Mesendoderm (in vitro differentiated cells): Measurements from ENCODE around the gene ACER2.

Experiments
- DNase-seq: peaks from one replicate; pipeline ENCODE4 v3.0.0; 2013
- H2AK5ac ChIP-seq: 2 replicates; pipeline ENCODE4 v1.6.1; 2013; ENCODE audit warnings: low read length, inconsistent platforms
- H2BK120ac ChIP-seq: 2 replicates; pipeline ENCODE4 v1.6.1; 2013; ENCODE audit warnings: low read depth, mild to moderate bottlenecking, low read length, moderate library complexity, mixed read lengths
- H2BK15ac ChIP-seq: replicated peaks from 2 replicates; pipeline ENCODE4 v1.6.1; 2013; ENCODE audit warnings: low read depth, mild to moderate bottlenecking, moderate library complexity
- H2BK5ac ChIP-seq: 2 replicates; pipeline ENCODE4 v1.6.1; 2013; ENCODE audit warnings: low read length, inconsistent platforms
- H3K18ac ChIP-seq: 2 replicates; pipeline ENCODE4 v1.6.1; 2013; ENCODE audit warnings: mild to moderate bottlenecking, low read length, mixed read lengths
- H3K23ac ChIP-seq: one replicate; pipeline ENCODE4 v1.6.1; 2013; ENCODE audit warnings: low read length
- H3K27ac ChIP-seq: 2 replicates; pipeline ENCODE4 v1.5.1; 2013; ENCODE audit warnings: low read depth, mild to moderate bottlenecking, inconsistent platforms, low read length, moderate library complexity
- H3K27me3 ChIP-seq: 2 replicates; pipeline ENCODE4 v1.6.1; 2013; ENCODE audit warnings: low read length, control low read depth, mild to moderate bottlenecking, inconsistent platforms; ENCODE audit not compliant: insufficient read depth, poor library complexity
- H3K36me3 ChIP-seq: 2 replicates; pipeline ENCODE4 v1.6.1; 2013; ENCODE audit warnings: low read length, inconsistent platforms; ENCODE audit not compliant: control insufficient read depth, insufficient read depth
- H3K4ac ChIP-seq: one replicate; pipeline ENCODE4 v1.6.1; 2013; ENCODE audit warnings: low read depth, mild to moderate bottlenecking, low read length, moderate library complexity
- H3K4me1 ChIP-seq: 2 replicates; pipeline ENCODE4 v1.6.1; 2013; ENCODE audit warnings: low read depth, low read length, inconsistent platforms; ENCODE audit not compliant: control insufficient read depth
- H3K4me2 ChIP-seq: 2 replicates; pipeline ENCODE4 v1.6.1; 2013; ENCODE audit warnings: low read length
- H3K4me3 ChIP-seq: 2 replicates; pipeline ENCODE4 v1.5.1; 2013; ENCODE audit warnings: mild to moderate bottlenecking, low read length
- H3K56ac ChIP-seq: one replicate; pipeline ENCODE4 v1.6.1; 2013; ENCODE audit warnings: low read length
- H3K79me1 ChIP-seq: 2 replicates; pipeline ENCODE4 v1.6.1; 2013; ENCODE audit warnings: low read length, inconsistent platforms
- H3K79me2 ChIP-seq: 2 replicates; pipeline ENCODE4 v1.6.1; 2013; ENCODE audit warnings: mild to moderate bottlenecking, low read length; ENCODE audit not compliant: control insufficient read depth, insufficient read depth
- H3K9ac ChIP-seq: 2 replicates; pipeline ENCODE4 v1.6.1; 2013; ENCODE audit warnings: low read length, inconsistent platforms
- H4K5ac ChIP-seq: one replicate; pipeline ENCODE4 v1.6.1; 2013; ENCODE audit warnings: low read length
- H4K8ac ChIP-seq: one replicate; pipeline ENCODE4 v1.6.1; 2013; ENCODE audit warnings: low read depth, mild to moderate bottlenecking, control low read depth, low read length, moderate library complexity
- WGBS: extraction: QIAGEN DNeasy Blood & Tissue Kit; methylation state at CpG from one replicate; pipeline ENCODE4 v1.1.7; 2013; ENCODE audit warnings: low lambda C conversion rate, missing lambda C conversion rate; ENCODE audit not compliant: insufficient coverage; ENCODE audit errors: extremely low coverage; 5-methylcytosine and 5-hydroxymethylcytosine counted together

The ACER2 gene

DNA sequence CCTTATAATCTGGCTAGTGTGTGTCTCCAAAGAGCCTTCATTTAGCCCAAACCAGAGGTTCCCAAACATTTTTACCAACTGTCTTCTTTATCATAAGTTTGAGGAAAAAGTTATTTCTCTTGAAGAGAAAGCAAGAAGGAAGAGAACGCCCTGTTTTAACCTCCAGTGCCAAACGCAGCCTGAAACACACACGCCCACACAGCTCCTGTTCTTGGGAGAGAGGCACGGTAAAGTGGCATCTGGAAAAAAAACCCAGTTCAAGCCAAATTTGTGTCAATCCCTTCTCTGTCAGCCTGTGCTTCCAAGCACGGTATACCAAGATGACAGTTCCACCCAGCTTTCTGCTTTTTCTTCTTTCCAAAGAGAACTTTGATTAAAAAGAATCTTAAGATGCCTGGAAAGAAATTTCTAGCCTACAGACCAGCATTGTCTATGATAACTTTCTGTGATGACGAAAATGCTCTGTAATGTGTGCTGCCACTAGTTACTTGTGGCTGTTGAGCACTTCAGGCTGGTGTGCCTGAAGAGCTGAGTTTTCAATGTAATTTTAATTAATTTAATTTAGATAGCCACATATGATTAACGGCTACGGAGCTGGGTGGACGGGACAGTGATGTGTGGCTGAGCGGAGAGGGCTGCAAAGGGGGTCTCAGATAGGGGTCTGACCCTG, 62.3 kb downstream of the ACER2 start:
- no peaks in the 10 kb centered on the region for H3K79me1 ChIP-seq
- no peaks in the 10 kb centered on the region for H3K79me2 ChIP-seq
- no peaks in the 10 kb centered on the region for H3K36me3 ChIP-seq
- DNase-seq, result no peak
- no peak overlapping the region for H4K5ac ChIP-seq
- H3K4ac ChIP-seq, result no peak overlapping the region
- no peaks in the 10 kb centered on the region for H3K4me1 ChIP-seq
- WGBS, result no CpG with 5 or more reads among the region's 10 CpGs
- no peak overlapping the region for H3K9ac ChIP-seq
- no peak overlapping the region for H3K18ac ChIP-seq
- no peak overlapping the region for H2BK120ac ChIP-seq
- H3K4me2 ChIP-seq, result no peak overlapping the region
- H2AK5ac ChIP-seq, result no peak overlapping the region
- no peak overlapping the region for H3K23ac ChIP-seq
- H2BK15ac ChIP-seq, result no peak overlapping the region
- no peak overlapping the region for H3K56ac ChIP-seq
- no peak overlapping the region for H4K8ac ChIP-seq
- no peak overlapping the region for H3K4me3 ChIP-seq
- no peaks in the 10 kb centered on the region for H3K27me3 ChIP-seq
- no peak overlapping the region for H3K27ac ChIP-seq
- no peak overlapping the region for H2BK5ac ChIP-seq

DNA sequence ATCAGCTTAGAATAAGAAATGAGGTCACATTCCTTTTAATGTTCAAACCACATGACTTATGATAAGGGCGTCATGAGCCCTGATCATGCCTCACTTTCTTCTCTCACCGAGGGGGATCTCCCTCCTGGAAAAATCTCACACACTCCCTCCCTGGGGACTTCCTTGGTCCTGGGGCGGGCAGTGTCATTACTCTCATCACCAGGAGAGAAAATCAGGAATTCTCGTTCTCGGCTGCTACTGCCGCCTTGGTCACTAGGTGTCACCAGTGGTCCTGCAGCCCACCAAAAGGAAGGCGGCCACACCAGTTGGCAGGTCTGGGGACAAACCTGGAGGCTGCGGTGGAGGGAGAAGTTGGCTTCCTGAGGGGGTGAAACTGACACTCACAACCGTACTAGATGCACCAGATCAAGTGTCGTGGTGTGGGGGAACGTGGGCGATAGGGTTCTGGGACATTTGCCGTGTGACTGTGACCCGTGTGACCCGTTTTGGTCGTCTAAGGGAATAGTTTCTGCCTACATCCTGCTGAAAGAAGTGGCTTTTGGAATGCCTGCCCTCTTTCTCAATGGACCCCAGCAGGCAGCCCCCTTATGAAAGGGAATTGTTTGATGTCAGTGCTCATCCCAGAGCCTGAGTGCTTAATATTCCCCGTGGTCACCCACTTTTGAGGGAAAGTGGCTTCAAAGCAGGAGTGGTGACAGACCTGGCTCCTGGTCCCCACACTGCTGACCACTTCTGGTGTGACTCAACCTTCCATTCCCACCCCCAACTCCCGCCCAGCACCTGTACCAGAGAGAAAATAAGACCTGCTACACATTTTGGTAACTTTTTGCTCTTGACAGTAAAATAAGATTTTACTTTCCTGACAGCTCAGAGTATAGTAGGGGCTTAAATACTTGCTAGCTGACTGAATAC, 63.2 kb downstream of the ACER2 start:
- H3K4me1 ChIP-seq, result no peaks in the 10 kb centered on the region
- H3K18ac ChIP-seq, result no peak overlapping the region
- WGBS, result no CpG with 5 or more reads among the region's 18 CpGs
- peak overlapping the region; percentile 49 for H3K9ac ChIP-seq
- H3K79me1 ChIP-seq, result no peaks in the 10 kb centered on the region
- H3K4ac ChIP-seq, result no peak overlapping the region
- no peak overlapping the region for H2BK120ac ChIP-seq
- H3K79me2 ChIP-seq, result no peaks in the 10 kb centered on the region
- no peaks in the 10 kb centered on the region for H3K36me3 ChIP-seq
- no peak overlapping the region for H3K4me3 ChIP-seq
- H4K8ac ChIP-seq, result no peak overlapping the region
- H3K4me2 ChIP-seq, result no peak overlapping the region
- no peaks in the 10 kb centered on the region for H3K27me3 ChIP-seq
- no peak overlapping the region for H2BK5ac ChIP-seq
- no peak overlapping the region for H2AK5ac ChIP-seq
- H2BK15ac ChIP-seq, result no peak overlapping the region
- no peak overlapping the region for H3K27ac ChIP-seq
- H3K56ac ChIP-seq, result peak overlapping the region; percentile 77
- no peak overlapping the region for H4K5ac ChIP-seq
- H3K23ac ChIP-seq, result no peak overlapping the region
- DNase-seq, result peak; percentile 86

DNA sequence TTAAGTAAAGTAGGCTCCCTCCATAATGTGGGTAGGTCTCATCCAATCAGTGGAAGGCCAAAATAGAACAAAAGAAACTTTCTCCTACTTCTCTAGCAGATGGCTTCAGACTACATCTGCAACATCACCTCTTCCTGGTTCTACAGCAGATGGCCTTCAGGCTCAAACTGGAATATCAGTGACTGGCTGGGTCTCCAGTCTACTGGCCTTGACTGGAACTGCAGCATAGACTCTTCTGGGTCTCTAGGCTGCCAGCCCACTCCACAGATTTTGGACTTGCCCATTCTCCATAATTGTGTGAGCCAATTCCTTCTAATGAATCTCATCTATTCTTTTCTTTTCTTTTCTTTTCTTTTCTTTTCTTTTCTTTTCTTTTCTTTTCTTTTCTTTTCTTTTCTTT, 64.8 kb downstream of the ACER2 start:
- no peaks in the 10 kb centered on the region for H3K36me3 ChIP-seq
- no peaks in the 10 kb centered on the region for H3K4me1 ChIP-seq
- H3K9ac ChIP-seq, result no peak overlapping the region
- H2AK5ac ChIP-seq, result no peak overlapping the region
- H3K4ac ChIP-seq, result no peak overlapping the region
- no peaks in the 10 kb centered on the region for H3K27me3 ChIP-seq
- no peak overlapping the region for H3K4me3 ChIP-seq
- DNase-seq, result no peak
- no peak overlapping the region for H2BK5ac ChIP-seq
- H3K79me2 ChIP-seq, result no peaks in the 10 kb centered on the region
- no peak overlapping the region for H2BK120ac ChIP-seq
- no peak overlapping the region for H3K4me2 ChIP-seq
- H3K18ac ChIP-seq, result no peak overlapping the region
- H2BK15ac ChIP-seq, result no peak overlapping the region
- H3K79me1 ChIP-seq, result no peaks in the 10 kb centered on the region
- H3K27ac ChIP-seq, result no peak overlapping the region
- no peak overlapping the region for H4K5ac ChIP-seq
- no peak overlapping the region for H3K23ac ChIP-seq
- H3K56ac ChIP-seq, result no peak overlapping the region
- no peak overlapping the region for H4K8ac ChIP-seq

DNA sequence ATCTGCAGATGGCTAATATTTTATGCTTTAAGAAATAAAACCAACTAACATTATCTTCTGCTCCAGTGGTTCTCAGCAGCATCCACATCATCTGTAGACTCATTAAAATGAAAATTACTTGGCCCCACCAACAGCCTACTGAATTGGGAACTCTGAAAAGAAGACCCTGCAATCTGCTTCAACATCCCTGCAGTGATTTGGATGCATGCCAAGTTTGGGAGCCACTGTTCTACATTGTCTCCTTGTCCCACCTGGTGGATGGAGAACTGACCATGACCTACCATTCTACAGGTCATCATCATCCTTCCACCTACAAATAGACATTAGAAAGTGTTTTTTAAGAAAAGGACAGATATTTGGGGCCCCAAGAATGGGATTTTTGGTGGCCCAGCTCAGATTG, 71.1 kb downstream of the ACER2 start:
- Histone ChIP-seq H3K36me3 (no peaks in the 10 kb centered on the region), H4K8ac (no peak overlapping the region), H2BK5ac (no peak overlapping the region), H3K56ac (no peak overlapping the region), H3K4me2 (no peak overlapping the region), H2BK15ac (no peak overlapping the region), H3K18ac (no peak overlapping the region), H4K5ac (no peak overlapping the region), H3K4me3 (no peak overlapping the region), H3K79me2 (no peaks in the 10 kb centered on the region), H3K23ac (no peak overlapping the region), H3K27me3 (no peaks in the 10 kb centered on the region), H3K79me1 (no peaks in the 10 kb centered on the region), H3K9ac (no peak overlapping the region), H3K4me1 (no peaks in the 10 kb centered on the region), H3K27ac (no peak overlapping the region), H2BK120ac (no peak overlapping the region), H2AK5ac (no peak overlapping the region), H3K4ac (no peak overlapping the region)
- no peak for DNase-seq

DNA sequence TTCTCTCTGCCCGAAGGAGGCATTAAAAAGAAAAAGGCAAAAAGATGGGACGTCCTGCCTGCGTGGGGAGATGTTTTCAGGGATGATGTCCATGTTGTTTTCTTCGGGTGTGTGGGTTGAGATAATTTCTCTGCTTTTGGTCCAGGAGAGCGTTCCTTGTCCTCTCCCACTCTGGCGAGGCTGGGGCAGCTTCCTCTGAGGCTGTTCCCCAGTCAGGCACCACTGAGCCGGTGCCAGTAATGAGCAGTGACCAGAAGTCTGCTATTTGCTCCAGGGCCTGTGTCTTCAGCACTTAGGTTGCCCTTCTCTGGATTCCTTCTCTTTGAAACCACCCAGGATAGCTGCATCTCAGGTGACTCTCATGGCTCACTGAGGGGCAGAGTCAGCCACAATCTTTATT, 71.5 kb downstream of the ACER2 start:
- no peaks in the 10 kb centered on the region for H3K27me3 ChIP-seq
- H3K27ac ChIP-seq, result no peak overlapping the region
- H3K56ac ChIP-seq, result no peak overlapping the region
- no peak overlapping the region for H2BK5ac ChIP-seq
- WGBS, result no CpG with 5 or more reads among the region's 7 CpGs
- no peaks in the 10 kb centered on the region for H3K4me1 ChIP-seq
- no peak overlapping the region for H4K5ac ChIP-seq
- H3K4me2 ChIP-seq, result no peak overlapping the region
- no peak overlapping the region for H3K4ac ChIP-seq
- no peak overlapping the region for H4K8ac ChIP-seq
- H2BK120ac ChIP-seq, result no peak overlapping the region
- no peak overlapping the region for H3K9ac ChIP-seq
- H3K18ac ChIP-seq, result no peak overlapping the region
- no peaks in the 10 kb centered on the region for H3K79me1 ChIP-seq
- no peak for DNase-seq
- H3K23ac ChIP-seq, result no peak overlapping the region
- no peak overlapping the region for H3K4me3 ChIP-seq
- no peaks in the 10 kb centered on the region for H3K36me3 ChIP-seq
- no peak overlapping the region for H2AK5ac ChIP-seq
- H2BK15ac ChIP-seq, result no peak overlapping the region
- no peaks in the 10 kb centered on the region for H3K79me2 ChIP-seq
